Subcutaneous adipose tissue (tissue), 4 donors: ENCODE results near the gene SCN4A. TPM values are rescaled to one million over a fixed set of nuclear protein-coding genes. Genes with fewer than 3 reads are reported as not detected.

ENCODE experiments used
- CTCF ChIP-seq: fragments of 450-650 bp; IDR thresholded peaks from one replicate; pipeline ENCODE4 v1.5.1; 2016; ENCODE audit warnings: low read depth, mild to moderate bottlenecking, control low read depth, antibody characterized with exemption, moderate library complexity
- total RNA-seq, 4 donors: library from RNA; depleted of rRNA; stranded (reverse); fragments of >200 nt; gene quantifications; one replicate each; pipeline ENCODE4 v1.1.0, GENCODE V29; 2016

Gene SCN4A
- total RNA-seq, 4 donors from 2014 or later: 6.2 to 43.3 (median 18.1) TPM

GRCh38 chr17:63989622-63990345 is 17.1 kb upstream of the SCN4A start:
- TF ChIP-seq CTCF: no peak

- no peak for TF ChIP-seq CTCF
Measured at GRCh38 chr17:63988741-63989621, 16.3 kb upstream of the SCN4A start.

GRCh38 chr17:63988127-63988478 is 15.4 kb upstream of the SCN4A start:
- no peak for TF ChIP-seq CTCF

- TF ChIP-seq CTCF: no peak
Measured at GRCh38 chr17:63987221-63988126, 14.8 kb upstream of the SCN4A start.

GRCh38 chr17:63986821-63987220 is 14.1 kb upstream of the SCN4A start:
- no peak for TF ChIP-seq CTCF

- TF ChIP-seq CTCF: no peak
Measured at GRCh38 chr17:63985387-63986140, 12.8 kb upstream of the SCN4A start.
